Measurements from ENCODE around the gene MC1R. TPM values are rescaled to one million over a fixed set of nuclear protein-coding genes. Genes with fewer than 3 reads are reported as not detected.
A peak's percentile ranks its signal among the peaks of the same experiment; 100 is the strongest.

MC1R gene
- polyA plus RNA-seq, 4 donors, result 3.4 to 8.3 (median 4.7) TPM

GRCh38 chr16:89946515-89946914, 27.9 kb downstream of the MC1R start:
- FAIRE-seq (no peak), DNase-seq (no peak)
- Histone ChIP-seq H3K9me3 (ENCODE audit: control insufficient read depth in 2 of 2, insufficient read depth in 1 of 2, low read depth in 1 of 2, low read length in 1 of 2) (no peaks in the 10 kb centered on the region), H3K4me1 (ENCODE audit: control insufficient read depth in 3 of 3, insufficient read depth in 2 of 3, low read depth in 1 of 3, low read length in 2 of 3) (peaks cover 0 to 5% (median 3%) of the 10 kb centered on the region in 3 donors), H3K4me3 (ENCODE audit: low read depth in 1 of 3, low read length in 3 of 3) (no peak overlapping the region), H3K36me3 (ENCODE audit: control insufficient read depth in 3 of 3, insufficient read depth in 2 of 3, low read depth in 1 of 3, low read length in 3 of 3) (no peaks in the 10 kb centered on the region), H3K27ac (ENCODE audit: low read depth in 1 of 3, low read length in 2 of 3) (no peak overlapping the region), H3K27me3 (ENCODE audit: control insufficient read depth in 3 of 3, insufficient read depth in 3 of 3, low read length in 3 of 3) (peaks cover 0 to 29% (median 0%) of the 10 kb centered on the region in 3 donors)
- 67 to 88% (median 84%) methylated on average over 4 to 5 of the region's 5 CpGs for WGBS, 3 donors

GRCh38 chr16:89949121-89949742, 30.6 kb downstream of the MC1R start:
- H3K27me3 ChIP-seq (ENCODE audit: control insufficient read depth in 3 of 3, insufficient read depth in 3 of 3, low read length in 3 of 3), result peaks cover 0 to 29% (median 0%) of the 10 kb centered on the region in 3 donors
- DNase-seq (peak in 1 of 2 donors; percentile 29), FAIRE-seq (no peak)
- no peaks in the 10 kb centered on the region for H3K9me3 ChIP-seq (ENCODE audit: control insufficient read depth in 2 of 2, insufficient read depth in 1 of 2, low read depth in 1 of 2, low read length in 1 of 2)
- H3K4me3 ChIP-seq (ENCODE audit: low read depth in 1 of 3, low read length in 3 of 3), result peak overlapping the region; percentile 31 to 74 (median 52)
- no peak overlapping the region for H3K27ac ChIP-seq (ENCODE audit: low read depth in 1 of 3, low read length in 2 of 3)
- 26 to 48% (median 41%) methylated on average over 25 to 55 of the region's 55 CpGs for WGBS, 3 donors
- H3K4me1 ChIP-seq (ENCODE audit: control insufficient read depth in 3 of 3, insufficient read depth in 2 of 3, low read depth in 1 of 3, low read length in 2 of 3), result peaks cover 0 to 5% (median 3%) of the 10 kb centered on the region in 3 donors
- peaks cover 0 to 14% (median 0%) of the 10 kb centered on the region in 3 donors for H3K36me3 ChIP-seq (ENCODE audit: control insufficient read depth in 3 of 3, insufficient read depth in 2 of 3, low read depth in 1 of 3, low read length in 3 of 3)

GRCh38 chr16:89949756-89950155, 31.1 kb downstream of the MC1R start:
- DNase-seq (no peak), FAIRE-seq (no peak)
- Histone ChIP-seq H3K27ac (ENCODE audit: low read depth in 1 of 3, low read length in 2 of 3) (no peak overlapping the region), H3K36me3 (ENCODE audit: control insufficient read depth in 3 of 3, insufficient read depth in 2 of 3, low read depth in 1 of 3, low read length in 3 of 3) (peaks cover 0 to 19% (median 0%) of the 10 kb centered on the region in 3 donors), H3K9me3 (ENCODE audit: control insufficient read depth in 2 of 2, insufficient read depth in 1 of 2, low read depth in 1 of 2, low read length in 1 of 2) (no peaks in the 10 kb centered on the region), H3K27me3 (ENCODE audit: control insufficient read depth in 3 of 3, insufficient read depth in 3 of 3, low read length in 3 of 3) (peaks cover 0 to 25% (median 0%) of the 10 kb centered on the region in 3 donors), H3K4me3 (ENCODE audit: low read depth in 1 of 3, low read length in 3 of 3) (peak overlapping the region in 2 of 3 donors; percentile 52 to 74), H3K4me1 (ENCODE audit: control insufficient read depth in 3 of 3, insufficient read depth in 2 of 3, low read depth in 1 of 3, low read length in 2 of 3) (peaks cover 0 to 5% (median 3%) of the 10 kb centered on the region in 3 donors)
- WGBS, 3 donors, result 79 to 88% (median 80%) methylated on average over 12 of the region's 12 CpGs

- DNase-seq (no peak), FAIRE-seq (no peak)
- Histone ChIP-seq H3K4me1 (ENCODE audit: control insufficient read depth in 3 of 3, insufficient read depth in 2 of 3, low read depth in 1 of 3, low read length in 2 of 3) (peaks cover 0 to 5% (median 3%) of the 10 kb centered on the region in 3 donors), H3K27me3 (ENCODE audit: control insufficient read depth in 3 of 3, insufficient read depth in 3 of 3, low read length in 3 of 3) (peaks cover 0 to 10% (median 0%) of the 10 kb centered on the region in 3 donors), H3K4me3 (ENCODE audit: low read depth in 1 of 3, low read length in 3 of 3) (no peak overlapping the region), H3K36me3 (ENCODE audit: control insufficient read depth in 3 of 3, insufficient read depth in 2 of 3, low read depth in 1 of 3, low read length in 3 of 3) (peaks cover 0 to 34% (median 0%) of the 10 kb centered on the region in 3 donors), H3K27ac (ENCODE audit: low read depth in 1 of 3, low read length in 2 of 3) (no peak overlapping the region), H3K9me3 (ENCODE audit: control insufficient read depth in 2 of 2, insufficient read depth in 1 of 2, low read depth in 1 of 2, low read length in 1 of 2) (no peaks in the 10 kb centered on the region)
- WGBS, 3 donors, result 92 to 96% (median 96%) methylated on average over 5 of the region's 5 CpGs
Observed at GRCh38 chr16:89951509-89951908, 32.8 kb downstream of the MC1R start.

GRCh38 chr16:89952049-89952448, 33.4 kb downstream of the MC1R start:
- FAIRE-seq (no peak), DNase-seq (no peak)
- 86 to 93% (median 87%) methylated on average over 12 of the region's 12 CpGs for WGBS, 3 donors
- H3K4me1 ChIP-seq (ENCODE audit: control insufficient read depth in 3 of 3, insufficient read depth in 2 of 3, low read depth in 1 of 3, low read length in 2 of 3), result peaks cover 0 to 5% (median 3%) of the 10 kb centered on the region in 3 donors
- H3K36me3 ChIP-seq (ENCODE audit: control insufficient read depth in 3 of 3, insufficient read depth in 2 of 3, low read depth in 1 of 3, low read length in 3 of 3), result peaks cover 0 to 39% (median 0%) of the 10 kb centered on the region in 3 donors
- H3K9me3 ChIP-seq (ENCODE audit: control insufficient read depth in 2 of 2, insufficient read depth in 1 of 2, low read depth in 1 of 2, low read length in 1 of 2), result no peaks in the 10 kb centered on the region
- no peak overlapping the region for H3K27ac ChIP-seq (ENCODE audit: low read depth in 1 of 3, low read length in 2 of 3)
- H3K27me3 ChIP-seq (ENCODE audit: control insufficient read depth in 3 of 3, insufficient read depth in 3 of 3, low read length in 3 of 3), result peaks cover 0 to 6% (median 0%) of the 10 kb centered on the region in 3 donors
- H3K4me3 ChIP-seq (ENCODE audit: low read depth in 1 of 3, low read length in 3 of 3), result no peak overlapping the region

- FAIRE-seq (no peak), DNase-seq (no peak)
- Histone ChIP-seq H3K4me1 (ENCODE audit: control insufficient read depth in 3 of 3, insufficient read depth in 2 of 3, low read depth in 1 of 3, low read length in 2 of 3) (peaks cover 0 to 5% (median 3%) of the 10 kb centered on the region in 3 donors), H3K27ac (ENCODE audit: low read depth in 1 of 3, low read length in 2 of 3) (no peak overlapping the region), H3K9me3 (ENCODE audit: control insufficient read depth in 2 of 2, insufficient read depth in 1 of 2, low read depth in 1 of 2, low read length in 1 of 2) (no peaks in the 10 kb centered on the region), H3K36me3 (ENCODE audit: control insufficient read depth in 3 of 3, insufficient read depth in 2 of 3, low read depth in 1 of 3, low read length in 3 of 3) (peaks cover 0 to 44% (median 0%) of the 10 kb centered on the region in 3 donors), H3K27me3 (ENCODE audit: control insufficient read depth in 3 of 3, insufficient read depth in 3 of 3, low read length in 3 of 3) (peaks cover 0 to 4% (median 0%) of the 10 kb centered on the region in 3 donors), H3K4me3 (ENCODE audit: low read depth in 1 of 3, low read length in 3 of 3) (no peak overlapping the region)
- 92 to 94% (median 93%) methylated on average over 6 of the region's 6 CpGs for WGBS, 3 donors
Observed at GRCh38 chr16:89952551-89952950, 33.9 kb downstream of the MC1R start.

- Histone ChIP-seq H3K4me1 (ENCODE audit: control insufficient read depth in 3 of 3, insufficient read depth in 2 of 3, low read depth in 1 of 3, low read length in 2 of 3) (no peaks in the 10 kb centered on the region), H3K36me3 (ENCODE audit: control insufficient read depth in 3 of 3, insufficient read depth in 2 of 3, low read depth in 1 of 3, low read length in 3 of 3) (peaks cover 0 to 57% (median 0%) of the 10 kb centered on the region in 3 donors), H3K27ac (ENCODE audit: low read depth in 1 of 3, low read length in 2 of 3) (no peak overlapping the region), H3K9me3 (ENCODE audit: control insufficient read depth in 2 of 2, insufficient read depth in 1 of 2, low read depth in 1 of 2, low read length in 1 of 2) (no peaks in the 10 kb centered on the region), H3K4me3 (ENCODE audit: low read depth in 1 of 3, low read length in 3 of 3) (no peak overlapping the region), H3K27me3 (ENCODE audit: control insufficient read depth in 3 of 3, insufficient read depth in 3 of 3, low read length in 3 of 3) (no peaks in the 10 kb centered on the region)
- 83 to 91% (median 91%) methylated on average over 11 of the region's 11 CpGs for WGBS, 3 donors
- DNase-seq (no peak), FAIRE-seq (no peak)
Observed at GRCh38 chr16:89953671-89954406, 35.2 kb downstream of the MC1R start.

GRCh38 chr16:89954462-89954861, 35.8 kb downstream of the MC1R start:
- H3K27me3 ChIP-seq (ENCODE audit: control insufficient read depth in 3 of 3, insufficient read depth in 3 of 3, low read length in 3 of 3), result no peaks in the 10 kb centered on the region
- peaks cover 0 to 60% (median 0%) of the 10 kb centered on the region in 3 donors for H3K36me3 ChIP-seq (ENCODE audit: control insufficient read depth in 3 of 3, insufficient read depth in 2 of 3, low read depth in 1 of 3, low read length in 3 of 3)
- DNase-seq, result no peak
- no peaks in the 10 kb centered on the region for H3K4me1 ChIP-seq (ENCODE audit: control insufficient read depth in 3 of 3, insufficient read depth in 2 of 3, low read depth in 1 of 3, low read length in 2 of 3)
- FAIRE-seq, result no peak
- no peak overlapping the region for H3K4me3 ChIP-seq (ENCODE audit: low read depth in 1 of 3, low read length in 3 of 3)
- H3K27ac ChIP-seq (ENCODE audit: low read depth in 1 of 3, low read length in 2 of 3), result no peak overlapping the region
- WGBS, 3 donors, result 90 to 92% (median 90%) methylated on average over 15 of the region's 15 CpGs
- no peaks in the 10 kb centered on the region for H3K9me3 ChIP-seq (ENCODE audit: control insufficient read depth in 2 of 2, insufficient read depth in 1 of 2, low read depth in 1 of 2, low read length in 1 of 2)

Data from small intestine (tissue), 7 donors.